Measurements from ENCODE around the gene MYH1. TPM values are rescaled to one million over a fixed set of nuclear protein-coding genes. Genes with fewer than 3 reads are reported as not detected.

The MYH1 gene
- polyA plus RNA-seq, 4 donors = 0.04 to 0.06 (median 0.05) TPM

GRCh38 chr17:10492004-10492403 lies 26.3 kb downstream of the MYH1 start:
- DNase-seq (ENCODE audit: low read depth in 4 of 4, low spot score in 3 of 4) = no peak

GRCh38 chr17:10482252-10482651 lies 36.1 kb downstream of the MYH1 start:
- no peak for DNase-seq (ENCODE audit: low read depth in 4 of 4, low spot score in 3 of 4)

DNA sequence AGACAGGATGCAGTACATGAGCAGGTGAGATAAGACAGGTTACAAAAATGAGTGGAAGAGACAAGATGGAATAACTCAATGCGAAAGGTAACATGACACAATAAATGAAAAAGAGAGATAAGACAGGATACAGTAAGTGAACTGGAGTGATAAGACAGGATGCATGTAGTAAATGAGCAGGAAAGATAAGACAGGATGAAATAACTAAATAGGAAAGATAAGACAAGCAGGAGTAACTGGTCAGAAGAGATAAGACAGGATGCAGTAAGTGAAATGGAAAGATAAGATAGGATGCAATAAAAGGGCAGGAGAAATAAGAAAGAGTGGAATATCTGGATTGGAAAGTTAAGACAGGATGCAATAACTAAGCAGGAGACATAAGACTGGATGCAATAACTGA lies 40.6 kb downstream of the MYH1 start:
- DNase-seq (ENCODE audit: low read depth in 4 of 4, low spot score in 3 of 4) = no peak

- no peak for DNase-seq (ENCODE audit: low read depth in 4 of 4, low spot score in 3 of 4)
Measured at GRCh38 chr17:10474536-10474935, 43.8 kb downstream of the MYH1 start.

GRCh38 chr17:10471858-10472257 lies 46.5 kb downstream of the MYH1 start:
- DNase-seq (ENCODE audit: low read depth in 4 of 4, low spot score in 3 of 4) = no peak

DNA sequence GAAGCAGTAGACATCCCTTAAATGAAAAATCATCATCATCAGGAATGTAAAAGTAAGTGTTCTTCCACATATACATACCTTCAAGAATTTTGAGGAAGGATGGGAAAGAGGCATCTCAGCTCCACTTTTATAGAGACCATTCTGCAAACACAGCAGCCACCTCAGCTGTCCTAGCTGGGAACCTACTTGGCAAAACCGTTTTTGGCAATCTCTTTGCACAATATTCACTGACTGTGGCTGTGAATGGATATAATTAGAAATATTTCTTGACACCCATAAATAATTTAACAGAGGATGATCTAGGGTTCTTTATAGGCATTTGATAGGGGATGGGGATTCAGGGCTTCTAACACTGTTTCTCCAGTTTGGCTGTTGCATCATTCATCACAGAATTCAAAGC lies 48.9 kb downstream of the MYH1 start, which contains the start of gene MYH4:
MYH4 (minus strand) TSS at position 101 of the 400 bp plus-strand sequence. CDS start 2,814 bp downstream, outside the sequence.
- no peak for DNase-seq (ENCODE audit: low read depth in 4 of 4, low spot score in 3 of 4)

DNA sequence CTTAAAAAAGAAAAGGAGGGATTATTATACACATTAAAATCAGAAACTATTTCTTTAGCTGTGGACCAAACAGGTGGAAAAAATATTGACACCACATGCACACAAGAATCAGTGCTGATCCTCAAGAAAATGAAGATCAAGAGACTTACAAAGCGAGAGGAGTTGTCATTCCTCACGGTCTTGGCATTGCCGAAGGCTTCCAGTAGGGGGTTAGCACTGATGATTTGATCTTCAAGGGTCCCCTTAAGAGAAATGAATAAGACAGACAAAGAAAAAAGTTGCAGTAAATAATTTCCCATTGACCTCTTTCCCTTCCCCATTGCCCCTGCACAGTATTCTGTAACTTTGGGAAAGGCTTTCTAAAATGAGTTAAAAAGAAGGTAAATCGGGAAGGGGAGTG lies 54.9 kb downstream of the MYH1 start:
- no peak for DNase-seq (ENCODE audit: low read depth in 4 of 4, low spot score in 3 of 4)

DNA sequence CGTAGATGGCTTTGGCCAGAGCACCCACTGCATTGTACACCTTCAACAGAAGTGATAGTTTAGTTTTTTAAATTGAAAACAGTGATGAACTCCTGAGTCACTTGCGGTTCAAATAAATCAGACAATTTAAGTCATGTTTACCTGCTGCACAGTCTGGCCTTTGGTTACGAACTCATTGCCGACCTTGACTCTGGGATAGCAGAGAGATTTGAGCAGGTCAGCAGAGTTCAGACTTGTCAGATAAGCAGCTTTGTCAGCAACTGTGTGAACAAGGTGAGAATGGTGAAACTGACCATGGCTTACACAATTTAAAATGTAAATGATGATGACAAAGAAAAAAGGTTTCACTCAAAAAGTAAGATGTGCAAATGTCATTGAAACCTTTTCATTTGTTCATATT lies 58.3 kb downstream of the MYH1 start:
- DNase-seq (ENCODE audit: low read depth in 4 of 4, low spot score in 3 of 4) = no peak

GRCh38 chr17:10458701-10459100 lies 59.6 kb downstream of the MYH1 start:
- peak in 1 of 4 donors; percentile 13 for DNase-seq (ENCODE audit: low read depth in 4 of 4, low spot score in 3 of 4)

DNA sequence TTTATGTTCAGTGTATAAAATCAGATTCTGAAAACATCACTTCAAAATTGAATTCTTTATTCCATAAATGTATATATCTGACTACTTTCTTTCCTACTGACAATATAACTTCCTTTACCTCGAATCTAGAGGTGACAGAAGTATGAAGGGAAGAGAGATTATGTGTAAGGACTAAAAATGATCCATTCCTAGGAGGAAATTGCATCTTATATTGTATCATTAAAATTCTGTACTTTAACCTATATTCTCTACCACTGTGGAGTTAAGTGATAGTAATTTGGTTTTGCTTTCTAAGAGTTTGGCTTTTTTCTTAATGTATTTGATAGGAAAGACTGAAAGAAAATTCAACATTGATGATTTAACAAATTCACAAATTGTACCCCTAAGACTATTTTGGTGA lies 60.4 kb downstream of the MYH1 start:
- DNase-seq (ENCODE audit: low read depth in 4 of 4, low spot score in 3 of 4) = no peak

- DNase-seq (ENCODE audit: low read depth in 4 of 4, low spot score in 3 of 4) = no peak
Measured at GRCh38 chr17:10447026-10447931, 71.1 kb downstream of the MYH1 start.

Other genes with a start within 250 kb of the MYH1 start
- under 1 TPM; 0.17 to 0.25 (median 0.20) TPM for gene MYH13, start 145.5 kb downstream of the MYH1 start, polyA plus RNA-seq (ENCODE audit: insufficient read length in 4 of 4)
- under 1 TPM; 0.62 to 0.97 (median 0.79) TPM for gene MYH8, start 96.6 kb downstream of the MYH1 start, polyA plus RNA-seq (ENCODE audit: insufficient read length in 4 of 4)
- gene MYH4, start 49.0 kb downstream of the MYH1 start, polyA plus RNA-seq (ENCODE audit: insufficient read length in 4 of 4) = under 1 TPM; 0.06 to 0.19 (median 0.11) TPM
- under 1 TPM in 1 of 4 donors, not detected in 3; 0.04 TPM for gene MYH2, start 31.1 kb upstream of the MYH1 start, polyA plus RNA-seq (ENCODE audit: insufficient read length in 4 of 4)
- 1 to 10 TPM; 2.6 to 4.7 (median 3.1) TPM for gene MYH3, start 138.8 kb upstream of the MYH1 start, polyA plus RNA-seq (ENCODE audit: insufficient read length in 4 of 4)
- 10 to 100 TPM; 39.3 to 42.3 (median 40.6) TPM for gene SCO1, start 179.0 kb upstream of the MYH1 start, polyA plus RNA-seq (ENCODE audit: insufficient read length in 4 of 4)
- gene ADPRM, start 179.1 kb upstream of the MYH1 start, polyA plus RNA-seq (ENCODE audit: insufficient read length in 4 of 4) = 10 to 100 TPM; 14.7 to 19.6 (median 18.0) TPM
- 10 to 100 TPM in 3 of 4 donors, 1 to 10 TPM in 1; 9.1 to 10.4 (median 10.2) TPM for gene TMEM220, start 211.5 kb upstream of the MYH1 start, polyA plus RNA-seq (ENCODE audit: insufficient read length in 4 of 4)